Immature natural killer cell (primary cell): ENCODE measurements around the gene TRIM62. TPM values are rescaled to one million over a fixed set of nuclear protein-coding genes. Genes with fewer than 3 reads are reported as not detected.
A peak's percentile ranks its signal among the peaks of the same experiment; 100 is the strongest.
"Not testable (repeated sequence)": the region's sequence is repeated elsewhere in the genome, so short reads cannot be mapped to it uniquely, and the experiment has no call there.

ENCODE experiments used
- DNase-seq, 3 donors: peaks; one replicate each; pipeline ENCODE4 v3.0.0; 2022; ENCODE audit warnings: mixed read lengths in 1 of 3
- H3K27ac Mint-ChIP-seq, 6 donors: one replicate each; pipeline ENCODE4 v1.8.0; 2020; ENCODE audit warnings: mixed read lengths in 6 of 6, mild to moderate bottlenecking in 5 of 6, inconsistent platforms in 4 of 6, moderate library complexity in 3 of 6
- H3K27me3 Mint-ChIP-seq, 3 donors: one replicate each; pipeline ENCODE4 v1.8.0; 2020 to 2021; ENCODE audit warnings: low read depth in 3 of 3, mild to moderate bottlenecking in 3 of 3, mixed read lengths in 3 of 3, moderate library complexity in 3 of 3, inconsistent platforms in 1 of 3
- H3K36me3 Mint-ChIP-seq, 3 donors: one replicate each; pipeline ENCODE4 v1.8.0; 2020; ENCODE audit warnings: mixed read lengths in 3 of 3, inconsistent platforms in 2 of 3, mild to moderate bottlenecking in 2 of 3
- H3K4me1 Mint-ChIP-seq, 2 donors: one replicate each; pipeline ENCODE4 v1.8.0; 2020; ENCODE audit warnings: inconsistent platforms in 2 of 2, mild to moderate bottlenecking in 2 of 2, mixed read lengths in 2 of 2, moderate library complexity in 1 of 2
- H3K4me3 Mint-ChIP-seq, 5 donors: one replicate each; pipeline ENCODE4 v1.8.0; 2020; ENCODE audit warnings: mild to moderate bottlenecking in 5 of 5, mixed read lengths in 5 of 5, inconsistent platforms in 3 of 5, moderate library complexity in 3 of 5
- H3K9me3 Mint-ChIP-seq, 6 donors: one replicate each; pipeline ENCODE4 v1.8.0; 2020; ENCODE audit warnings: mild to moderate bottlenecking in 6 of 6, mixed read lengths in 6 of 6, inconsistent platforms in 4 of 6, moderate library complexity in 3 of 6
- polyA plus RNA-seq, 3 donors: library from polyadenylated mRNA; unstranded; fragments of 300-500 nt; fragmentation: Illumina TruSeq; gene quantifications; one replicate each; pipeline ENCODE4 v1.2.3, GENCODE V29; 2021

The TRIM62 gene
- polyA plus RNA-seq, 3 donors from 2014 or later: 2.5 to 8.0 TPM; not detected in 1

- H3K4me3 Mint-ChIP-seq: no peak overlapping the region
- H3K27ac Mint-ChIP-seq: peak overlapping the region in 1 of 6 donors; percentile 32
- peaks cover 4 to 23% (median 10%) of the 10 kb centered on the region in 3 donors for H3K36me3 Mint-ChIP-seq
- no peaks in the 10 kb centered on the region for H3K27me3 Mint-ChIP-seq
- no peak for DNase-seq
- no peaks in the 10 kb centered on the region for H3K9me3 Mint-ChIP-seq
- no peaks in the 10 kb centered on the region for H3K4me1 Mint-ChIP-seq
Measured at GRCh38 chr1:33147275-33147996, 34.4 kb downstream of the TRIM62 start.

- no peak for DNase-seq
- H3K36me3 Mint-ChIP-seq: peaks cover 4 to 21% (median 9%) of the 10 kb centered on the region in 3 donors
- H3K4me3 Mint-ChIP-seq: no peak overlapping the region
- H3K27me3 Mint-ChIP-seq: no peaks in the 10 kb centered on the region
- no peak overlapping the region for H3K27ac Mint-ChIP-seq
- H3K4me1 Mint-ChIP-seq: no peaks in the 10 kb centered on the region
- H3K9me3 Mint-ChIP-seq: no peaks in the 10 kb centered on the region
Measured at GRCh38 chr1:33146003-33146402, 35.8 kb downstream of the TRIM62 start.

- Mint-ChIP-seq H3K27ac (no peak overlapping the region), H3K9me3 (no peaks in the 10 kb centered on the region), H3K27me3 (peaks cover 0 to 2% (median 0%) of the 10 kb centered on the region in 3 donors), H3K36me3 (peaks cover 4 to 18% (median 9%) of the 10 kb centered on the region in 3 donors), H3K4me3 (no peak overlapping the region), H3K4me1 (no peaks in the 10 kb centered on the region)
- DNase-seq: no peak
Measured at GRCh38 chr1:33143698-33144097, 38.1 kb downstream of the TRIM62 start.

GRCh38 chr1:33143176-33143575 is 38.7 kb downstream of the TRIM62 start:
- Mint-ChIP-seq H3K4me1 (no peaks in the 10 kb centered on the region), H3K27ac (no peak overlapping the region)

GRCh38 chr1:33142483-33143064 is 39.3 kb downstream of the TRIM62 start:
- Mint-ChIP-seq H3K36me3 (peaks cover 4 to 18% (median 9%) of the 10 kb centered on the region in 3 donors), H3K27me3 (peaks cover 0 to 2% (median 0%) of the 10 kb centered on the region in 3 donors), H3K9me3 (no peaks in the 10 kb centered on the region), H3K27ac (no peak overlapping the region), H3K4me3 (no peak overlapping the region), H3K4me1 (no peaks in the 10 kb centered on the region)
- no peak for DNase-seq

More at GRCh38 chr1:33143176-33143575, 38.7 kb downstream of the TRIM62 start:
- Mint-ChIP-seq H3K4me3 (no peak overlapping the region), H3K27me3 (peaks cover 0 to 2% (median 0%) of the 10 kb centered on the region in 3 donors), H3K9me3 (no peaks in the 10 kb centered on the region), H3K36me3 (peaks cover 4 to 18% (median 9%) of the 10 kb centered on the region in 3 donors)
- no peak for DNase-seq

GRCh38 chr1:33141781-33142180 is 40.1 kb downstream of the TRIM62 start:
- Mint-ChIP-seq H3K36me3 (peaks cover 2 to 15% (median 8%) of the 10 kb centered on the region in 3 donors), H3K27me3 (peaks cover 0 to 2% (median 0%) of the 10 kb centered on the region in 3 donors), H3K4me3 (no peak overlapping the region), H3K27ac (no peak overlapping the region), H3K9me3 (no peaks in the 10 kb centered on the region), H3K4me1 (no peaks in the 10 kb centered on the region)
- no peak for DNase-seq

- Mint-ChIP-seq H3K4me3 (no peak overlapping the region), H3K4me1 (no peaks in the 10 kb centered on the region), H3K9me3 (no peaks in the 10 kb centered on the region), H3K36me3 (peaks cover 0 to 10% (median 5%) of the 10 kb centered on the region in 3 donors), H3K27me3 (peaks cover 0 to 2% (median 0%) of the 10 kb centered on the region in 3 donors), H3K27ac (peak overlapping the region in 1 of 6 donors; percentile 10)
- no peak for DNase-seq
Measured at GRCh38 chr1:33141216-33141615, 40.6 kb downstream of the TRIM62 start.

GRCh38 chr1:33140153-33141149 is 41.4 kb downstream of the TRIM62 start:
- peaks cover 0 to 2% (median 0%) of the 10 kb centered on the region in 3 donors for H3K27me3 Mint-ChIP-seq
- H3K4me3 Mint-ChIP-seq: no peak overlapping the region
- no peaks in the 10 kb centered on the region for H3K4me1 Mint-ChIP-seq
- no peak for DNase-seq
- peaks cover 0 to 9% (median 8%) of the 10 kb centered on the region in 3 donors for H3K36me3 Mint-ChIP-seq
- H3K9me3 Mint-ChIP-seq: no peaks in the 10 kb centered on the region
- H3K27ac Mint-ChIP-seq: no peak overlapping the region

GRCh38 chr1:33137800-33138199 is 44.0 kb downstream of the TRIM62 start:
- Mint-ChIP-seq H3K4me3 (no peak overlapping the region), H3K36me3 (peaks cover 6 to 9% (median 6%) of the 10 kb centered on the region in 3 donors), H3K4me1 (peaks cover 0 to 2% of the 10 kb centered on the region in 2 donors), H3K9me3 (no peaks in the 10 kb centered on the region), H3K27me3 (peaks cover 0 to 3% (median 2%) of the 10 kb centered on the region in 3 donors), H3K27ac (no peak overlapping the region)
- DNase-seq: peak in 2 of 3 donors; percentile 20 to 22

- DNase-seq, H3K27me3 Mint-ChIP-seq, H3K27ac Mint-ChIP-seq, H3K9me3 Mint-ChIP-seq, H3K4me3 Mint-ChIP-seq: not testable (repeated sequence)
- H3K36me3 Mint-ChIP-seq: peaks cover 6 to 15% (median 9%) of the 10 kb centered on the region in 3 donors
- H3K4me1 Mint-ChIP-seq: peaks cover 14 to 19% of the 10 kb centered on the region in 2 donors
Measured at GRCh38 chr1:33136041-33136440, 45.8 kb downstream of the TRIM62 start.

- no peak for DNase-seq
- Mint-ChIP-seq H3K9me3 (no peaks in the 10 kb centered on the region), H3K27ac (no peak overlapping the region), H3K27me3 (peaks cover under 1 to 4% (median 3%) of the 10 kb centered on the region in 3 donors), H3K4me3 (no peak overlapping the region), H3K4me1 (peaks cover 33 to 42% of the 10 kb centered on the region in 2 donors), H3K36me3 (peaks cover 6 to 15% (median 9%) of the 10 kb centered on the region in 3 donors)
Measured at GRCh38 chr1:33133478-33134105, 48.3 kb downstream of the TRIM62 start.

GRCh38 chr1:33132549-33132948 is 49.3 kb downstream of the TRIM62 start:
- peaks cover 41 to 53% of the 10 kb centered on the region in 2 donors for H3K4me1 Mint-ChIP-seq
- H3K4me3 Mint-ChIP-seq: peak overlapping the region in 3 of 5 donors; percentile 0 to 27 (median 24)
- H3K27me3 Mint-ChIP-seq: peaks cover 3 to 4% (median 3%) of the 10 kb centered on the region in 3 donors
- no peaks in the 10 kb centered on the region for H3K9me3 Mint-ChIP-seq
- H3K36me3 Mint-ChIP-seq: peaks cover 6 to 15% (median 9%) of the 10 kb centered on the region in 3 donors
- no peak for DNase-seq
- H3K27ac Mint-ChIP-seq: no peak overlapping the region

- Mint-ChIP-seq H3K27ac (peak overlapping the region in 3 of 6 donors; percentile 9 to 61 (median 18)), H3K4me1 (peaks cover 55 to 66% of the 10 kb centered on the region in 2 donors), H3K9me3 (no peaks in the 10 kb centered on the region), H3K4me3 (peak overlapping the region in 4 of 5 donors; percentile 31 to 74 (median 40)), H3K27me3 (peaks cover 8 to 10% (median 10%) of the 10 kb centered on the region in 3 donors), H3K36me3 (peaks cover 6 to 15% (median 9%) of the 10 kb centered on the region in 3 donors)
- DNase-seq: peak; percentile 30 to 47 (median 39)
Measured at GRCh38 chr1:33131191-33131590, 50.7 kb downstream of the TRIM62 start.
